HepG2 (cell line): ENCODE results near the gene NID2. TPM values are rescaled to one million over a fixed set of nuclear protein-coding genes. Genes with fewer than 3 reads are reported as not detected.

Source experiments
- ATAC-seq: fragments of 200-7000 bp; cut with Tn5 transposase; 3 replicates; pipeline ENCODE4 v1.9.1; 2020; ENCODE audit warnings: mild to moderate bottlenecking, moderate library complexity
- BruUV-seq: library from RNA; stranded (reverse); fragments of 400-500 nt; replicated peaks from 2 replicates; lab custom pipeline; 2021; lab: Mats Ljungman, UMichigan
- CTCF ChIA-PET: fragments of 300-600 bp; formaldehyde crosslinking; extraction: SDS; loops from one replicate; lab custom pipeline; 2021; ENCODE audit warnings: low total read pairs, inconsistent platforms, low intra/inter-chr PET ratio; lab: Yijun Ruan, JAX
- POLR2A ChIA-PET: fragments of 350-600 bp; sonication (Branson Sonifier 250); formaldehyde crosslinking; loops from one replicate; lab custom pipeline; 2020; ENCODE audit warnings: antibody characterized with exemption, inconsistent platforms; lab: Yijun Ruan, JAX
- DNase-seq: peaks from one replicate; pipeline ENCODE4 v3.0.0-alpha.2; 2015; ENCODE audit warnings: low spot score
- FAIRE-seq: peaks from 3 replicates; lab custom pipeline; 2011; peaks lifted over from hg19 to GRCh38; lab: Jason Lieb, UNC
- H2AFZ ChIP-seq: one replicate; pipeline ENCODE4 v1.6.1; 2011; ENCODE audit warnings: low read length, inconsistent platforms
- H3K27ac ChIP-seq: fragments of 300-600 bp; 3 replicates; pipeline ENCODE4 v1.8.0; 2011; ENCODE audit warnings: mixed run types, mild to moderate bottlenecking, mixed read lengths, low read length, inconsistent platforms; ENCODE audit not compliant: insufficient read depth; ENCODE audit errors: extremely low read length
- H3K27me3 ChIP-seq, 2 experiments: fragments of 200-600 bp in 1 of 2; 2 replicates in 1 of 2; 3 replicates in 1 of 2; pipeline versions ENCODE4 v1.6.0 to v1.8.0; 2011; ENCODE audit warnings: low read length in 2 of 2, mild to moderate bottlenecking in 2 of 2, moderate library complexity in 2 of 2, inconsistent platforms in 1 of 2; ENCODE audit not compliant: insufficient read depth in 2 of 2, control insufficient read depth in 1 of 2
- H3K36me3 ChIP-seq, 2 experiments: fragments of 200-600 bp in 1 of 2; replicated peaks in 1 of 2; 2 replicates in 1 of 2; 3 replicates in 1 of 2; pipeline versions ENCODE4 v1.5.1 to v1.8.0; 2011; ENCODE audit warnings: low read length in 2 of 2, inconsistent platforms in 1 of 2; ENCODE audit not compliant: insufficient read depth in 2 of 2, control insufficient read depth in 1 of 2
- H3K4me1 ChIP-seq: 2 replicates; pipeline ENCODE4 v1.5.1; 2012; ENCODE audit warnings: low read length, inconsistent platforms; ENCODE audit not compliant: insufficient read depth
- H3K4me2 ChIP-seq: 2 replicates; pipeline ENCODE4 v1.6.0; 2011; ENCODE audit warnings: low read depth, low read length, inconsistent platforms
- H3K4me3 ChIP-seq, 3 experiments: fragments of 200-600 bp in 1 of 3; sonication (generic), shearing (Covaris generic) in 1 of 3; replicated peaks in 1 of 3; 2 replicates each; pipeline ENCODE4 v1.5.1; 2011 to 2016; ENCODE audit warnings: low read length in 3 of 3, inconsistent platforms in 2 of 3, low read depth in 2 of 3, mild to moderate bottlenecking in 2 of 3, control low read depth in 1 of 3, mixed read lengths in 1 of 3; ENCODE audit not compliant: insufficient read depth in 1 of 3
- H3K79me2 ChIP-seq: one replicate; pipeline ENCODE4 v1.6.1; 2011; ENCODE audit warnings: low read length, inconsistent platforms; ENCODE audit not compliant: insufficient read depth
- H3K9ac ChIP-seq: 2 replicates; pipeline ENCODE4 v1.6.0; 2011; ENCODE audit warnings: mild to moderate bottlenecking, low read depth, low read length, inconsistent platforms; ENCODE audit not compliant: insufficient read depth
- H3K9me3 ChIP-seq: 2 replicates; pipeline ENCODE4 v1.5.1; 2012; ENCODE audit warnings: mild to moderate bottlenecking, low read length
- H4K20me1 ChIP-seq: 2 replicates; pipeline ENCODE4 v1.6.0; 2011; ENCODE audit warnings: inconsistent platforms, mild to moderate bottlenecking, low read length, moderate library complexity; ENCODE audit not compliant: insufficient read depth
- HNRNPL ChIP-seq: fragments of 200-400 bp; formaldehyde crosslinking; IDR thresholded peaks from 2 replicates; pipeline ENCODE4 v1.6.1; 2017; ENCODE audit warnings: mild to moderate bottlenecking, low read depth, low read length
- KDM3A ChIP-seq: IDR thresholded peaks from 2 replicates; pipeline ENCODE4 v1.6.1; 2018; ENCODE audit warnings: low read depth, missing compliant biosample characterization
- RCOR2 ChIP-seq: IDR thresholded peaks from 2 replicates; pipeline ENCODE4 v1.6.1; 2016; ENCODE audit warnings: missing biosample characterization, missing genetic modification reagents
- ZNF121 ChIP-seq: sonication (generic); formaldehyde crosslinking; IDR thresholded peaks from 2 replicates; pipeline ENCODE4 v1.5.0; 2020; ENCODE audit warnings: mild to moderate bottlenecking, missing genetic modification reagents
- ZNF280D ChIP-seq: sonication (generic); formaldehyde crosslinking; IDR thresholded peaks from 2 replicates; pipeline ENCODE4 v1.5.1; 2020; ENCODE audit warnings: mild to moderate bottlenecking, missing genetic modification reagents
- ZNF556 ChIP-seq: sonication (generic); formaldehyde crosslinking; IDR thresholded peaks from 2 replicates; pipeline ENCODE4 v1.4.0; 2020; ENCODE audit warnings: mild to moderate bottlenecking, missing genetic modification reagents, borderline replicate concordance
- ZNF737 ChIP-seq: sonication (generic); formaldehyde crosslinking; IDR thresholded peaks from 2 replicates; pipeline ENCODE4 v1.5.0; 2020; ENCODE audit warnings: missing genetic modification reagents, mild to moderate bottlenecking, borderline replicate concordance
- WGBS: methylation state at CpG from one replicate; pipeline ENCODE4 v1.1.6; 2017; ENCODE audit warnings: low lambda C conversion rate; 5-methylcytosine and 5-hydroxymethylcytosine counted together
- in situ Hi-C: cut with HindIII; loops from 2 replicates; pipeline ENCODE4 v1.10.0; 2017; ENCODE audit warnings: low pct_unique_long_range_greater_than_20kb; ENCODE audit not compliant: extremely low pct_ligation_motif_present
- intact Hi-C: fragments of 100-400 bp; cut with micrococcal nuclease; formaldehyde crosslinking; loops from one replicate; pipeline ENCODE4 v1.10.0; 2022; ENCODE audit not compliant: unreplicated experiment
- polyA plus RNA-seq, 8 experiments: library from polyadenylated mRNA; depleted of rRNA in 3 of 8; stranded (reverse) in 7 of 8; unstranded in 1 of 8; fragments of >200 nt; fragmentation: Illumina TruSeq in 4 of 8; extraction: Trizol in 4 of 8; gene quantifications; 2 replicates each; pipeline versions ENCODE4 v1.2.1 to v1.2.3, GENCODE V29; 2011 to 2016; ENCODE audit warnings: low read depth in 4 of 8, missing spikeins in 1 of 8, mixed read lengths in 1 of 8; ENCODE audit not compliant: insufficient read depth in 1 of 8
- total RNA-seq, 5 experiments: library from RNA; depleted of rRNA; stranded (reverse); fragments of >200 nt; fragmentation: Illumina TruSeq; extraction: Trizol; gene quantifications; 2 replicates each; pipeline ENCODE4 v1.2.3, GENCODE V29; 2016; ENCODE audit warnings: low read depth in 1 of 5
- TF ChIP-seq, protein P1 (sequence below): sonication (generic); formaldehyde crosslinking; IDR thresholded peaks from 2 replicates; pipeline ENCODE4 v1.5.1; 2020; ENCODE audit warnings: missing genetic modification reagents, mild to moderate bottlenecking, borderline replicate concordance
- TF ChIP-seq, protein P2 (sequence below): IDR thresholded peaks from 2 replicates; pipeline ENCODE4 v1.6.1; 2016; ENCODE audit warnings: low read depth, control low read depth
- TF ChIP-seq, protein P3 (sequence below): sonication (generic); formaldehyde crosslinking; IDR thresholded peaks from 2 replicates; pipeline ENCODE4 v1.9.0; 2021; ENCODE audit warnings: missing genetic modification reagents, borderline replicate concordance

Gene NID2
- total and polyA plus RNA-seq, 2 of the 13 experiments (the other 11 are each of a cell fraction or from before 2014, with no cell fraction given) = 0.11 TPM; not detected in 1

- TF ChIP-seq, protein P1, sequence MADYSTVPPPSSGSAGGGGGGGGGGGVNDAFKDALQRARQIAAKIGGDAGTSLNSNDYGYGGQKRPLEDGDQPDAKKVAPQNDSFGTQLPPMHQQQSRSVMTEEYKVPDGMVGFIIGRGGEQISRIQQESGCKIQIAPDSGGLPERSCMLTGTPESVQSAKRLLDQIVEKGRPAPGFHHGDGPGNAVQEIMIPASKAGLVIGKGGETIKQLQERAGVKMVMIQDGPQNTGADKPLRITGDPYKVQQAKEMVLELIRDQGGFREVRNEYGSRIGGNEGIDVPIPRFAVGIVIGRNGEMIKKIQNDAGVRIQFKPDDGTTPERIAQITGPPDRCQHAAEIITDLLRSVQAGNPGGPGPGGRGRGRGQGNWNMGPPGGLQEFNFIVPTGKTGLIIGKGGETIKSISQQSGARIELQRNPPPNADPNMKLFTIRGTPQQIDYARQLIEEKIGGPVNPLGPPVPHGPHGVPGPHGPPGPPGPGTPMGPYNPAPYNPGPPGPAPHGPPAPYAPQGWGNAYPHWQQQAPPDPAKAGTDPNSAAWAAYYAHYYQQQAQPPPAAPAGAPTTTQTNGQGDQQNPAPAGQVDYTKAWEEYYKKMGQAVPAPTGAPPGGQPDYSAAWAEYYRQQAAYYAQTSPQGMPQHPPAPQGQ (CRISPR knock-in tag) = no peak
- no peak for TF ChIP-seq ZNF280D (CRISPR knock-in tag)
Measured at GRCh38 chr14:51963286-51963685, 105.6 kb downstream of the NID2 start (continued).

DNA sequence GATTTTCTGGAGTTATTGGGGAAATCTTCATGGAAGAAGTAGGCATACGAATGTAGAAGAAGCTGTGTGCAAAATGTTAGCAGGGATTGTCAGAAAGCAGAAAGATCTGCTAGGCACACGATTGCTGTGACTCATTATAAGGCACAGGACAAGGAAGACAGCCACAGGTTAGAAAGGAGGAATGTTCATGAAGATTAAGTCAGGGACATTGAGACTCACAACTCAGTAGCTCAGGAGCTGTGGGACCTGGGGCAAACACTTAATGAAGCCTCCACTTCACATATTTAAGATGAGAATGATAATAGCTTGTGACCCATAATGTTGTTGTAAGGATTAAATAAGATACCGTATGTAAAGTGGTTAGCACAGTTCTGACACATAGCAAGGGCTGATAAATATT lies 106.1 kb downstream of the NID2 start:
- no peak overlapping the region for H2AFZ ChIP-seq
- H3K9me3 ChIP-seq = peaks cover 14% of the 10 kb centered on the region; the same call in 1 of the 2 replicates
- H3K36me3 ChIP-seq = no peaks in the 10 kb centered on the region
- H3K4me1 ChIP-seq = no peaks in the 10 kb centered on the region
- intact Hi-C loops = no loop called here
- 2% methylated on average over 2 of the region's 3 CpGs for whole genome bisulfite sequencing
- BruUV-seq = no TSS peak
- no peak overlapping the region for H3K4me2 ChIP-seq
- FAIRE-seq = no peak
- ChIA-PET CTCF (no interaction called here), POLR2A (no interaction called here)
- ATAC-seq = no peak
- H3K9ac ChIP-seq = no peak overlapping the region
- in situ Hi-C loops = no loop called here
- H3K27me3 ChIP-seq = peaks cover 0 to 14% of the 10 kb centered on the region in 2 experiments; a peak in 2 of 5 replicates
- H4K20me1 ChIP-seq = no peaks in the 10 kb centered on the region
- no peaks in the 10 kb centered on the region for H3K79me2 ChIP-seq
- DNase-seq = no peak
- no peak overlapping the region for H3K27ac ChIP-seq
- no peak overlapping the region for H3K4me3 ChIP-seq
- TF ChIP-seq, protein P2, sequence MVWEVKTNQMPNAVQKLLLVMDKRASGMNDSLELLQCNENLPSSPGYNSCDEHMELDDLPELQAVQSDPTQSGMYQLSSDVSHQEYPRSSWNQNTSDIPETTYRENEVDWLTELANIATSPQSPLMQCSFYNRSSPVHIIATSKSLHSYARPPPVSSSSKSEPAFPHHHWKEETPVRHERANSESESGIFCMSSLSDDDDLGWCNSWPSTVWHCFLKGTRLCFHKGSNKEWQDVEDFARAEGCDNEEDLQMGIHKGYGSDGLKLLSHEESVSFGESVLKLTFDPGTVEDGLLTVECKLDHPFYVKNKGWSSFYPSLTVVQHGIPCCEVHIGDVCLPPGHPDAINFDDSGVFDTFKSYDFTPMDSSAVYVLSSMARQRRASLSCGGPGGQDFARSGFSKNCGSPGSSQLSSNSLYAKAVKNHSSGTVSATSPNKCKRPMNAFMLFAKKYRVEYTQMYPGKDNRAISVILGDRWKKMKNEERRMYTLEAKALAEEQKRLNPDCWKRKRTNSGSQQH = no peak
- TF ChIP-seq KDM3A (CRISPR knock-in tag) (no peak), RCOR2 (CRISPR knock-in tag) (no peak), ZNF737 (CRISPR knock-in tag) (no peak), ZNF121 (CRISPR knock-in tag) (no peak), ZNF556 (CRISPR knock-in tag) (no peak), HNRNPL (no peak)
- TF ChIP-seq, protein P3, sequence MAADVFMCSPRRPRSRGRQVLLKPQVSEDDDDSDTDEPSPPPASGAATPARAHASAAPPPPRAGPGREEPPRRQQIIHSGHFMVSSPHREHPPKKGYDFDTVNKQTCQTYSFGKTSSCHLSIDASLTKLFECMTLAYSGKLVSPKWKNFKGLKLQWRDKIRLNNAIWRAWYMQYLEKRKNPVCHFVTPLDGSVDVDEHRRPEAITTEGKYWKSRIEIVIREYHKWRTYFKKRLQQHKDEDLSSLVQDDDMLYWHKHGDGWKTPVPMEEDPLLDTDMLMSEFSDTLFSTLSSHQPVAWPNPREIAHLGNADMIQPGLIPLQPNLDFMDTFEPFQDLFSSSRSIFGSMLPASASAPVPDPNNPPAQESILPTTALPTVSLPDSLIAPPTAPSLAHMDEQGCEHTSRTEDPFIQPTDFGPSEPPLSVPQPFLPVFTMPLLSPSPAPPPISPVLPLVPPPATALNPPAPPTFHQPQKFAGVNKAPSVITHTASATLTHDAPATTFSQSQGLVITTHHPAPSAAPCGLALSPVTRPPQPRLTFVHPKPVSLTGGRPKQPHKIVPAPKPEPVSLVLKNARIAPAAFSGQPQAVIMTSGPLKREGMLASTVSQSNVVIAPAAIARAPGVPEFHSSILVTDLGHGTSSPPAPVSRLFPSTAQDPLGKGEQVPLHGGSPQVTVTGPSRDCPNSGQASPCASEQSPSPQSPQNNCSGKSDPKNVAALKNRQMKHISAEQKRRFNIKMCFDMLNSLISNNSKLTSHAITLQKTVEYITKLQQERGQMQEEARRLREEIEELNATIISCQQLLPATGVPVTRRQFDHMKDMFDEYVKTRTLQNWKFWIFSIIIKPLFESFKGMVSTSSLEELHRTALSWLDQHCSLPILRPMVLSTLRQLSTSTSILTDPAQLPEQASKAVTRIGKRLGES (CRISPR knock-in tag) = no peak
